ENCODE measurements around the gene AKR7A3. TPM values are rescaled to one million over a fixed set of nuclear protein-coding genes. Genes with fewer than 3 reads are reported as not detected.

The AKR7A3 gene
- total and polyA plus RNA-seq, 2 of the 4 experiments (the other 2 are of a cell fraction) = 0.18 to 0.62 TPM

DNA sequence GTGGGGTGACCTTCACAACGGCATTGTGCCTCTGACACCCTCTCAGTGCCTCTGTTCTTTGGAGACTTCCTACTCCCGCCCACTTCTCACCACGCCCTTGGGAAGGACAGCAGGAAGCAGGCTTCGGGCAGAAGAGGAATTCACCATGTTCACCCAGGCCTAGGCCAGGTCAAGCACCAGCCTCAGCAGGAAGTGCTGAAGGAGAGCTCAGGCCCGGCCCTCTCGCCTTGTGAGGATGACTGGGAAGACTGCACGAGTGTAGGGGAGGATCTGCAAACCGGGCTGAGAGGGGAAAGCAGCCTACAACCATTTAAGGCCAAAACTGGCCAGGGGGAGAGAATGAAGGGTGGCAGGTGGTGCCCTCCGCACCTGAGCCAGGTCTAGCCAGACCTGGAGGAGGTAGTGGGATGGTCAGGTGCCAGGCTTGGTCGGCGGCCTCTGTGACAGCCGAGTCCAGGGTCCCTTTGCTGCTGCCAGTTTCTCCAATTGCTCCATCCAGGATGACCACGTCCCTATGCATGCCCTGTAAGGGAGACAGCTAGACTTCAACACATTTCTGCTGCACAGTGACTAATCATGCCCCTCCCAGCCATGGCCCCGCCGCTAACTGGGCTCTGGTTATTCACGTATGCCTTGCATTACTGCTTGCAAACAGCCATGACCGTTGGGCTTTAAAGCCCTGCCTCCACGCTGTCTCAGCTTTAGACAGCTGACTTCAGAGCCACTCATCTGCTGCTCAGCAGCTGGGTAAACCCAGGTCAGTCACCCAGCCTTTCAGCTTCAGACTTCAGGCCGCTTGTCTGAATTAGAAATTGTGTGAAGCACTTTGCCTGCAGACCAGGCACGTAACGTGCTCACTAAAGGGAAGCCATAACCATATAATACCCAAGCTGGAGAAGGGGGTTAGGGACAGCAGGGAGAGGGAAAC lies 28.1 kb downstream of the AKR7A3 start (continued):
- peak; percentile 63; the same call in 1 of the 2 replicates for TF ChIP-seq CEBPB (IDR thresholded peaks at IDR 0.05; ENCODE audit: low read depth, low read length)
- TF ChIP-seq SMC3 (IDR thresholded peaks at IDR 0.05; ENCODE audit: low read depth, low read length) = 0 out of 2 replicates have a peak, but pooled peaks have one; percentile 8
- TF ChIP-seq MAZ (IDR thresholded peaks at IDR 0.05; ENCODE audit: borderline replicate concordance, low read depth, low read length) = peak; percentile 44; the same call in 1 of the 2 replicates

DNA sequence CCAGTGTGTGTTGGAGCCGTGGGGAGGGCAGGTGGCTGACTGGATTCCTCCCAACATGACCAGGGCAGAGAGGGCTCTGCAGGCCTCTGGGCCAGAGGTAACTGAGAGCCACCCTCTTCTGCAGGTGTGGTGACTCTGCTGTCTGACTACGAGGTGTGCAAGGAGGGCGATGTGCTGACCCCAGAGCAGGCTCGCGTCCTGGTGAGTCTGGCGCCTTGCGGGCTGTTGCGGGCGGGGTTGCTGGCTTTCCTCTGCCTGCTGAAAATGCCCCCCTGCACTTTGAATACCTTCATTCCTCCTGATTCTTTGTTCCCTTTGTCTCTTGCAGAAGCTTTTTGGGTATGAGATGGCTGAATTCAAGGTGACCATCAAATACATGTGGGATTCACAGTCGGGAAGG lies 30.2 kb downstream of the AKR7A3 start:
- peaks cover 3% of the 10 kb centered on the region; the same call in 1 of the 2 replicates for H3K4me1 ChIP-seq (ENCODE audit: control insufficient read depth, insufficient read depth, low read length)
- peaks cover 13% of the 10 kb centered on the region; the same call in 1 of the 2 replicates for H3K9me1 ChIP-seq (ENCODE audit: insufficient read depth, low read length)
- dilution Hi-C loops (cut with HindIII; ENCODE audit: low sequenced_read_pairs, unreplicated experiment) = no loop called here
- peaks cover 12 to 38% of the 10 kb centered on the region in 2 experiments for H3K79me1 ChIP-seq (ENCODE audit: low read depth in 1 of 2, low read length in 2 of 2)
- no peak overlapping the region for H4K8ac ChIP-seq (ENCODE audit: low read depth in 2 of 2, low read length in 2 of 2)
- no peaks in the 10 kb centered on the region for H3K9me3 ChIP-seq (ENCODE audit: control insufficient read depth, insufficient read depth, low read length)
- no peak overlapping the region for H2BK5ac ChIP-seq (ENCODE audit: low read depth, low read length, poor library complexity, severe bottlenecking)
- H3K27me3 ChIP-seq (ENCODE audit: control insufficient read depth, insufficient read depth, low read length) = no peaks in the 10 kb centered on the region
- no peak overlapping the region for H3K56ac ChIP-seq (ENCODE audit: extremely low read depth, insufficient read depth, low read length)
- H2AK9ac ChIP-seq (replicated peaks; ENCODE audit: low read depth, low read length, poor library complexity) = no peak overlapping the region
- ChIA-PET POLR2A (ENCODE audit: unreplicated experiment) (no interaction called here), CTCF (no interaction called here)
- no peak overlapping the region for H3K27ac ChIP-seq (ENCODE audit: insufficient read depth, low read length)
- no peak overlapping the region for H2AK5ac ChIP-seq (ENCODE audit: low read depth, low read length)
- H3K9ac ChIP-seq (ENCODE audit: low read depth, low read length) = no peak overlapping the region
- H3K36me3 ChIP-seq (ENCODE audit: control insufficient read depth, insufficient read depth, low read length) = peaks cover 41% of the 10 kb centered on the region
- no peak overlapping the region for H3K4me3 ChIP-seq (ENCODE audit: insufficient read depth, low read depth, low read length)
- intact Hi-C loops (cut with micrococcal nuclease) = no loop called here
- no peak overlapping the region for H3K4me2 ChIP-seq (ENCODE audit: low read depth, low read length)
- H4K91ac ChIP-seq (ENCODE audit: insufficient read depth, low read depth, low read length) = no peak overlapping the region
- H3K4ac ChIP-seq (ENCODE audit: low read depth, low read length) = no peak overlapping the region
- H2BK20ac ChIP-seq (ENCODE audit: low read depth, low read length) = no peak overlapping the region
- BruUV-seq (replicated peaks) = no TSS peak
- no peak overlapping the region for H3K14ac ChIP-seq (replicated peaks; ENCODE audit: low read depth, low read length)
- H4K20me1 ChIP-seq (ENCODE audit: insufficient read depth, low read length) = peaks cover 22% of the 10 kb centered on the region
- DNase-seq (no peak), ATAC-seq (ENCODE audit: low read depth) (no peak)
- H3K18ac ChIP-seq (ENCODE audit: low read depth, low read length) = no peak overlapping the region
- no peak overlapping the region for H2AFZ ChIP-seq (replicated peaks; ENCODE audit: low read length, poor library complexity)
- 94% methylated on average over 3 of the region's 10 CpGs; no CpG with 5 or more reads in 1 of the 2 experiments for WGBS, 2 experiments (ENCODE audit: extremely low coverage in 2 of 2, insufficient read length in 1 of 2)
- H3K23ac ChIP-seq (ENCODE audit: low read depth, low read length) = no peak overlapping the region
- in situ Hi-C loops (cut with MboI; ENCODE audit: low sequenced_read_pairs) = no loop called here
- no peak overlapping the region for H2BK120ac ChIP-seq (ENCODE audit: low read depth, low read length)
- no peak overlapping the region for H4K5ac ChIP-seq (ENCODE audit: low read depth, low read length)
- no peak overlapping the region for H2BK15ac ChIP-seq (ENCODE audit: low read depth, low read length)
- no peak for TF ChIP-seq RCOR1 (IDR thresholded peaks at IDR 0.05; ENCODE audit: insufficient replicate concordance, low read length)
- no peak for TF ChIP-seq SMC3 (IDR thresholded peaks at IDR 0.05; ENCODE audit: low read depth, low read length)
- TF ChIP-seq POLR2A (IDR thresholded peaks at IDR 0.05; ENCODE audit: low read depth, low read length) = no peak
- TF ChIP-seq BHLHE40 (IDR thresholded peaks at IDR 0.05; ENCODE audit: low read depth, low read length) = no peak
- no peak for TF ChIP-seq MAFK (IDR thresholded peaks at IDR 0.05; ENCODE audit: low read depth, low read length)
- no peak for TF ChIP-seq CEBPB (IDR thresholded peaks at IDR 0.05; ENCODE audit: low read depth, low read length)
- TF ChIP-seq, protein P1, sequence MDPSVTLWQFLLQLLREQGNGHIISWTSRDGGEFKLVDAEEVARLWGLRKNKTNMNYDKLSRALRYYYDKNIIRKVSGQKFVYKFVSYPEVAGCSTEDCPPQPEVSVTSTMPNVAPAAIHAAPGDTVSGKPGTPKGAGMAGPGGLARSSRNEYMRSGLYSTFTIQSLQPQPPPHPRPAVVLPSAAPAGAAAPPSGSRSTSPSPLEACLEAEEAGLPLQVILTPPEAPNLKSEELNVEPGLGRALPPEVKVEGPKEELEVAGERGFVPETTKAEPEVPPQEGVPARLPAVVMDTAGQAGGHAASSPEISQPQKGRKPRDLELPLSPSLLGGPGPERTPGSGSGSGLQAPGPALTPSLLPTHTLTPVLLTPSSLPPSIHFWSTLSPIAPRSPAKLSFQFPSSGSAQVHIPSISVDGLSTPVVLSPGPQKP (IDR thresholded peaks at IDR 0.05; ENCODE audit: borderline replicate concordance, low read depth, low read length) = no peak
- TF ChIP-seq RFX5 (IDR thresholded peaks at IDR 0.05; ENCODE audit: low read depth, low read length) = no peak
- TF ChIP-seq, protein P2, sequence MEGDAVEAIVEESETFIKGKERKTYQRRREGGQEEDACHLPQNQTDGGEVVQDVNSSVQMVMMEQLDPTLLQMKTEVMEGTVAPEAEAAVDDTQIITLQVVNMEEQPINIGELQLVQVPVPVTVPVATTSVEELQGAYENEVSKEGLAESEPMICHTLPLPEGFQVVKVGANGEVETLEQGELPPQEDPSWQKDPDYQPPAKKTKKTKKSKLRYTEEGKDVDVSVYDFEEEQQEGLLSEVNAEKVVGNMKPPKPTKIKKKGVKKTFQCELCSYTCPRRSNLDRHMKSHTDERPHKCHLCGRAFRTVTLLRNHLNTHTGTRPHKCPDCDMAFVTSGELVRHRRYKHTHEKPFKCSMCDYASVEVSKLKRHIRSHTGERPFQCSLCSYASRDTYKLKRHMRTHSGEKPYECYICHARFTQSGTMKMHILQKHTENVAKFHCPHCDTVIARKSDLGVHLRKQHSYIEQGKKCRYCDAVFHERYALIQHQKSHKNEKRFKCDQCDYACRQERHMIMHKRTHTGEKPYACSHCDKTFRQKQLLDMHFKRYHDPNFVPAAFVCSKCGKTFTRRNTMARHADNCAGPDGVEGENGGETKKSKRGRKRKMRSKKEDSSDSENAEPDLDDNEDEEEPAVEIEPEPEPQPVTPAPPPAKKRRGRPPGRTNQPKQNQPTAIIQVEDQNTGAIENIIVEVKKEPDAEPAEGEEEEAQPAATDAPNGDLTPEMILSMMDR (conservative IDR thresholded peaks at IDR 0.05; ENCODE audit: low read depth, low read length) = no peak
- no peak for TF ChIP-seq MXI1 (IDR thresholded peaks at IDR 0.05; ENCODE audit: borderline replicate concordance, low read depth, low read length)
- no peak for TF ChIP-seq RAD21 (IDR thresholded peaks at IDR 0.05; ENCODE audit: low read length)
- TF ChIP-seq FOS (IDR thresholded peaks at IDR 0.05; ENCODE audit: low read depth, low read length) = no peak

Data from IMR-90 (cell line).